ENCODE measurements around the gene STOM.

The STOM gene

DNA sequence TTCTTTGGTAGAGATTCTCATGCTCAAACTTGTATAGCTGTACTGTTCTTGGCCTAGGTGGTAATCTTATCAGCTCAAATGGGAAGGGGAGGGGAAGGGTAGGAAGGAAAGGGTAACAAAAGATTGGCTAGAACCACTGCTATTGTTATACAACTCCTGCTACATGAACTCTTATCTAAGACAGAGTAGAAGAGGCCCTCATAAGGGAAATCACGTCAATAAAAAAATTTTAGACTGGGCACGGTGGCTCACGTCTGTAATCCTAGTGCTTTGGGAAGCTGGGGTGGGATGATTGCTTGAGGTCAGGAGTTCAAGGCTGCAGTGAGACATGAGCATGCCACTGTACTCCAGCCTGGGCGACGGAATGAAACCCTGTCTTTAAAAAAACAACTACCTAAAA is 15.9 kb downstream of the STOM start:
- Histone ChIP-seq H3K36me3 (ENCODE audit: control insufficient read depth in 2 of 2, insufficient read depth in 1 of 2, low read length in 2 of 2) (peaks cover 0 to 23% of the 10 kb centered on the region in 2 experiments; a peak in 1 of 3 replicates), H3K27ac (ENCODE audit: extremely low read depth, low read depth, low read length) (no peak overlapping the region), H3K9me3 (ENCODE audit: control insufficient read depth, insufficient read depth, low read depth, low read length) (no peaks in the 10 kb centered on the region), H3K4me1 (ENCODE audit: control insufficient read depth, insufficient read depth, low read length) (no peaks in the 10 kb centered on the region; the same call in 1 of the 2 replicates), H3K4me3 (ENCODE audit: low read depth, low read length) (no peak overlapping the region)
- ChIA-PET POLR2A (no interaction called here), CTCF (interaction anchor here (0.5 to 2.2 kb wide), 4 partner anchors 34 to 320 kb away, joined by 3 to 8 read pairs (median 4); no protein-coding TSS in a partner anchor)
- TF ChIP-seq, protein P1, sequence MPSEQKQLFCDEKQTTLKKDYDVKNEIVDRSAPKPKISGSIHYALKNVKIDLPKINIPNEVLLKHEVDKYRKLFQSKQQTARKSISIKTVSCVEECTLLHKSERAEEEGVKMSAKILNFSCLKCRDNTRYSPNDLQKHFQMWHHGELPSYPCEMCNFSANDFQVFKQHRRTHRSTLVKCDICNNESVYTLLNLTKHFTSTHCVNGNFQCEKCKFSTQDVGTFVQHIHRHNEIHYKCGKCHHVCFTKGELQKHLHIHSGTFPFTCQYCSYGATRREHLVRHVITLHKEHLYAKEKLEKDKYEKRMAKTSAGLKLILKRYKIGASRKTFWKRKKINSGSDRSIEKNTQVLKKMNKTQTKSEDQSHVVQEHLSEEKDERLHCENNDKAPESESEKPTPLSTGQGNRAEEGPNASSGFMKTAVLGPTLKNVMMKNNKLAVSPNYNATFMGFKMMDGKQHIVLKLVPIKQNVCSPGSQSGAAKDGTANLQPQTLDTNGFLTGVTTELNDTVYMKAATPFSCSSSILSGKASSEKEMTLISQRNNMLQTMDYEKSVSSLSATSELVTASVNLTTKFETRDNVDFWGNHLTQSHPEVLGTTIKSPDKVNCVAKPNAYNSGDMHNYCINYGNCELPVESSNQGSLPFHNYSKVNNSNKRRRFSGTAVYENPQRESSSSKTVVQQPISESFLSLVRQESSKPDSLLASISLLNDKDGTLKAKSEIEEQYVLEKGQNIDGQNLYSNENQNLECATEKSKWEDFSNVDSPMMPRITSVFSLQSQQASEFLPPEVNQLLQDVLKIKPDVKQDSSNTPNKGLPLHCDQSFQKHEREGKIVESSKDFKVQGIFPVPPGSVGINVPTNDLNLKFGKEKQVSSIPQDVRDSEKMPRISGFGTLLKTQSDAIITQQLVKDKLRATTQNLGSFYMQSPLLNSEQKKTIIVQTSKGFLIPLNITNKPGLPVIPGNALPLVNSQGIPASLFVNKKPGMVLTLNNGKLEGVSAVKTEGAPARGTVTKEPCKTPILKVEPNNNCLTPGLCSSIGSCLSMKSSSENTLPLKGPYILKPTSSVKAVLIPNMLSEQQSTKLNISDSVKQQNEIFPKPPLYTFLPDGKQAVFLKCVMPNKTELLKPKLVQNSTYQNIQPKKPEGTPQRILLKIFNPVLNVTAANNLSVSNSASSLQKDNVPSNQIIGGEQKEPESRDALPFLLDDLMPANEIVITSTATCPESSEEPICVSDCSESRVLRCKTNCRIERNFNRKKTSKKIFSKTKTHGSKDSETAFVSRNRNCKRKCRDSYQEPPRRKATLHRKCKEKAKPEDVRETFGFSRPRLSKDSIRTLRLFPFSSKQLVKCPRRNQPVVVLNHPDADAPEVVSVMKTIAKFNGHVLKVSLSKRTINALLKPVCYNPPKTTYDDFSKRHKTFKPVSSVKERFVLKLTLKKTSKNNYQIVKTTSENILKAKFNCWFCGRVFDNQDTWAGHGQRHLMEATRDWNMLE (tag by site-specific recombination; conservative IDR thresholded peaks at IDR 0.05; ENCODE audit: low read depth), result no peak
- no peak for TF ChIP-seq ZNF791 (tag by site-specific recombination; IDR thresholded peaks at IDR 0.05)

DNA sequence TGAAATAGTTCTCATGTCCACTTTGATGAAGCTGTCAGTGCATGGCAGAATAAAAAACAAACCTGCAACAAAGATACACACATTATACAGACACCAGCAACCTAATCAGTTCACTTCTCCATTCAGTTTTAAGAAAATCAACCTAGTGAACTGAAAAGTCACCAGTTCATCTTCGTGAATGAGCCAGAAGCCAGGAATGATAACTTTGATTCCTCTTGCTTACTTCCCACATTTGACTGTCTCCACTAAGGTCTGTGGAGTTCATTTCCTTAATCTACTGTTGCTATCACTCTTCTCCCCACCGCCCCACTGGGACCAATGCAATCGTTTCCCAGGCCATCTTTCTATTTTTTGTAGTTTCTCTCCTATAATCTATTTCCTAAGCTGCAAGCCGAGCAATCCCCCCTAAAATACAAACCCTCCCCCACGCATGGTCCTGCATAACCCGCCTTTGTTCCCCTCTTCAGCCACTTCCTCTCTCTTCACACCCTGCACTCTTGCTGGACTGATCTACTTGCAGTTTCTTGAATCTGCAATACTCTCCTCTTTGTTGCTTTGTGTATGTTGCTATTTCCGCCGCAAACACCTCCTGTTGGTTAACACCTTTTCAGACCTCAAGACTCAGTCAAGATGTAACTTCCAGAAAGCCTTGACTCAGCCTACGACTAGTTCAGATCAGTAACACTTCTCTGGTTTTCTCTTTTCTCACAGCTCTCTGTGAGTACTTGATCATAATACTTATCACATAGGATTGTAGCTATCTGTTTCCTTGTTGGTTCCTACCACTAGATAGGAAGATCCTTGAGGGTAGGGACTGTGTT is 16.6 kb downstream of the STOM start:
- no peak for TF ChIP-seq ZNF121 (tag by site-specific recombination; IDR thresholded peaks at IDR 0.05)
- no peak for TF ChIP-seq ZNF366 (tag by site-specific recombination; conservative IDR thresholded peaks at IDR 0.05)
- TF ChIP-seq SETDB1 (IDR thresholded peaks at IDR 0.05; ENCODE audit: insufficient read length, low read length), result no peak
- TF ChIP-seq, protein P2, sequence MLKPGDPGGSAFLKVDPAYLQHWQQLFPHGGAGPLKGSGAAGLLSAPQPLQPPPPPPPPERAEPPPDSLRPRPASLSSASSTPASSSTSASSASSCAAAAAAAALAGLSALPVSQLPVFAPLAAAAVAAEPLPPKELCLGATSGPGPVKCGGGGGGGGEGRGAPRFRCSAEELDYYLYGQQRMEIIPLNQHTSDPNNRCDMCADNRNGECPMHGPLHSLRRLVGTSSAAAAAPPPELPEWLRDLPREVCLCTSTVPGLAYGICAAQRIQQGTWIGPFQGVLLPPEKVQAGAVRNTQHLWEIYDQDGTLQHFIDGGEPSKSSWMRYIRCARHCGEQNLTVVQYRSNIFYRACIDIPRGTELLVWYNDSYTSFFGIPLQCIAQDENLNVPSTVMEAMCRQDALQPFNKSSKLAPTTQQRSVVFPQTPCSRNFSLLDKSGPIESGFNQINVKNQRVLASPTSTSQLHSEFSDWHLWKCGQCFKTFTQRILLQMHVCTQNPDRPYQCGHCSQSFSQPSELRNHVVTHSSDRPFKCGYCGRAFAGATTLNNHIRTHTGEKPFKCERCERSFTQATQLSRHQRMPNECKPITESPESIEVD (tag by site-specific recombination; IDR thresholded peaks at IDR 0.05), result no peak
- no peak for TF ChIP-seq EGR2 (tag by site-specific recombination; IDR thresholded peaks at IDR 0.05; ENCODE audit: low read depth)
- TF ChIP-seq ZNF529 (tag by site-specific recombination; IDR thresholded peaks at IDR 0.05; ENCODE audit: insufficient replicate concordance), result no peak
- no peak for TF ChIP-seq ZNF510 (tag by site-specific recombination; IDR thresholded peaks at IDR 0.05; ENCODE audit: insufficient replicate concordance)
- TF ChIP-seq ZNF433 (tag by site-specific recombination; IDR thresholded peaks at IDR 0.05; ENCODE audit: low read depth), result no peak
- no peak for TF ChIP-seq ZNF677 (tag by site-specific recombination; IDR thresholded peaks at IDR 0.05)
- TF ChIP-seq, protein P3, sequence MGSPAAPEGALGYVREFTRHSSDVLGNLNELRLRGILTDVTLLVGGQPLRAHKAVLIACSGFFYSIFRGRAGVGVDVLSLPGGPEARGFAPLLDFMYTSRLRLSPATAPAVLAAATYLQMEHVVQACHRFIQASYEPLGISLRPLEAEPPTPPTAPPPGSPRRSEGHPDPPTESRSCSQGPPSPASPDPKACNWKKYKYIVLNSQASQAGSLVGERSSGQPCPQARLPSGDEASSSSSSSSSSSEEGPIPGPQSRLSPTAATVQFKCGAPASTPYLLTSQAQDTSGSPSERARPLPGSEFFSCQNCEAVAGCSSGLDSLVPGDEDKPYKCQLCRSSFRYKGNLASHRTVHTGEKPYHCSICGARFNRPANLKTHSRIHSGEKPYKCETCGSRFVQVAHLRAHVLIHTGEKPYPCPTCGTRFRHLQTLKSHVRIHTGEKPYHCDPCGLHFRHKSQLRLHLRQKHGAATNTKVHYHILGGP (tag by site-specific recombination; IDR thresholded peaks at IDR 0.05), result no peak
- no peak for TF ChIP-seq ZXDB (tag by site-specific recombination; IDR thresholded peaks at IDR 0.05)
- TF ChIP-seq WT1 (tag by site-specific recombination; IDR thresholded peaks at IDR 0.05), result no peak
- TF ChIP-seq REPIN1 (tag by site-specific recombination; IDR thresholded peaks at IDR 0.05; ENCODE audit: low read depth), result no peak
- Histone ChIP-seq H3K4me3 (ENCODE audit: low read depth, low read length) (no peak overlapping the region), H3K36me3 (ENCODE audit: control insufficient read depth in 2 of 2, insufficient read depth in 1 of 2, low read length in 2 of 2) (peaks cover 0 to 29% of the 10 kb centered on the region in 2 experiments; a peak in 1 of 3 replicates), H3K27ac (ENCODE audit: extremely low read depth, low read depth, low read length) (no peak overlapping the region), H3K9me3 (ENCODE audit: control insufficient read depth, insufficient read depth, low read depth, low read length) (no peaks in the 10 kb centered on the region), H3K4me1 (ENCODE audit: control insufficient read depth, insufficient read depth, low read length) (no peaks in the 10 kb centered on the region; the same call in 1 of the 2 replicates)
- ChIA-PET POLR2A (no interaction called here), CTCF (interaction anchor here (1.6 to 2.2 kb wide), 2 partner anchors 33 to 75 kb away, joined by 4 to 8 read pairs; no protein-coding TSS in a partner anchor)
